LNCAP (cell line): ENCODE measurements around the gene DNAJC6.

Experiments
- TF ChIP-seq, protein P1 (sequence below): fragments of 450-650 bp; IDR thresholded peaks from 2 replicates; pipeline ENCODE4 v1.5.1; 2017; ENCODE audit warnings: mild to moderate bottlenecking

DNAJC6 gene

DNA sequence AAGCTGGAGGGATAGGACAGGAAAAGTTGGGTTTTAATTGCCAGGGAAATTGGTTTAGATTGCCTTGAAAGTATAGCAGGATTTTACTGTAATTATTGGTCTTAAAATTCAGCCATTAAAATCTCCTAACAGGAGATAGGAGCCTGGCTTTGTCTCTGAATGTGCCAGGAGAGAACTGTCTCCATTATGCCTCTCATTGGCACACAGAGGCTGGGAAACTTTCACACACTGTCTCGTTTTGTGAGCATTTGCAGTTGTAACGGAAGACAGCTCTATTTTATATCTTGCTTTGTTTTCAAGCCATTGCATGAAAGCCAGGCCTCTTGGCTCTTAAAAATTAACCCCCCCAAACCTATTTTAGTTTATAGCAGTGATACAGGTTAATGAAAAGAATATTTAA lies 12.5 kb downstream of the DNAJC6 start:
- TF ChIP-seq, protein P1, sequence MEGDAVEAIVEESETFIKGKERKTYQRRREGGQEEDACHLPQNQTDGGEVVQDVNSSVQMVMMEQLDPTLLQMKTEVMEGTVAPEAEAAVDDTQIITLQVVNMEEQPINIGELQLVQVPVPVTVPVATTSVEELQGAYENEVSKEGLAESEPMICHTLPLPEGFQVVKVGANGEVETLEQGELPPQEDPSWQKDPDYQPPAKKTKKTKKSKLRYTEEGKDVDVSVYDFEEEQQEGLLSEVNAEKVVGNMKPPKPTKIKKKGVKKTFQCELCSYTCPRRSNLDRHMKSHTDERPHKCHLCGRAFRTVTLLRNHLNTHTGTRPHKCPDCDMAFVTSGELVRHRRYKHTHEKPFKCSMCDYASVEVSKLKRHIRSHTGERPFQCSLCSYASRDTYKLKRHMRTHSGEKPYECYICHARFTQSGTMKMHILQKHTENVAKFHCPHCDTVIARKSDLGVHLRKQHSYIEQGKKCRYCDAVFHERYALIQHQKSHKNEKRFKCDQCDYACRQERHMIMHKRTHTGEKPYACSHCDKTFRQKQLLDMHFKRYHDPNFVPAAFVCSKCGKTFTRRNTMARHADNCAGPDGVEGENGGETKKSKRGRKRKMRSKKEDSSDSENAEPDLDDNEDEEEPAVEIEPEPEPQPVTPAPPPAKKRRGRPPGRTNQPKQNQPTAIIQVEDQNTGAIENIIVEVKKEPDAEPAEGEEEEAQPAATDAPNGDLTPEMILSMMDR = no peak

DNA sequence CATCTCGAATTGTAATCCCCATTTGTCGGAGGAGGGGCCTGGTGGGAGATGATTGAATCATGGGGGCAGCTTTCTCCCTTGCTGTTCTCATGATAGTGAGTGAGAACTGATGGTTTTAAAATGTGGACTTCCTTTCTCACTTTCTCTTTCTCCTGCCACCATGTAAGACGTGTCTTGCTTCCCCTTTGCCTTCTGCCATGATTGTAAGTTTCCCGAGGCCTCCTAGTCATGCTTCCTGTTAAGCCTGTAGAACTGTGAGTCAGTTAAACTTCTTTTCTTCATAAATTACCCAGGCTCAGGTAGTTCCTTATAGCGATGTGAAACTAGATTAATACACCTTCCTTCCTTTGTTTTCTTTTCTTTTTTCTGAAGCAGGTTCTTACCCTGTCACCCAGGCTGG lies 13.9 kb downstream of the DNAJC6 start:
- TF ChIP-seq, protein P1 = no peak

GRCh38 chr1:65330021-65330420 lies 20.7 kb downstream of the DNAJC6 start:
- TF ChIP-seq, protein P1 = no peak

DNA sequence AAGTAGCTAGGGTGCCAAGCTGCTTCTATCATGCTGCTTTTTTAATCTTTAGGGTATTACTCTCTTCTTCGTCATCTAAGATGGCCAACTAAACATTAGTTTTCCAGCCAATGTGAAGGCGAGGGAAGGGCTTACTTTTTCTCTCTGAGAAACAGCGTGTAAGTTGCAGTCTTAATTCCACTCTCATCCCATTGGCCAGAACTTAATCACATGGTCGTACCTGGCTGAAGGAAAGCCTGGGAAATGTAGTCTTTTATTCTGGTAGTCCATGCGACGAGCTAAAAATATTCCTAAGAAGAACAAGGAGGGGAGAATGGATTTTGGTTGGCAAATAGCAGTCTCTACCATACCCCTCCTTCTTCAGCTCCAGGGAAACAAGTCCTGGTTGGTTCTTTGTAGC lies 21.5 kb downstream of the DNAJC6 start:
- TF ChIP-seq, protein P1 = no peak

DNA sequence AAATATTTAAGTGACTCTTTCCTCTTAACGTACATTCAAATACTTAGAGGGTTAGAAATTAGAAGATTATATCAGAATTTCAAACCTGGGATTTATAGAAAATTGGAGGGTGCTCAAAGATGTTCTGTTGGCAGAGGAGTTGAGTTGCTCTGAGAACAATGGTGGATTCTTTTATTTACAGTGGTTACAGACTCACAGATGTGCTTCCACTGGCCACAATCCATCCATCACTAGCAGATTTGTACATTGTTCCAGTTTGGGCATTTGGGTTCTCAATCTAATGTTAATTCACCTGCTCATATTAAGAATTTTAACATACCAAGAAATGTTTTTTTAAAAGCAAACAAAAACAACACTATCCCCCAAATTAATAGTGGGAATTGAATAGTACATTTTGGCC lies 23.5 kb downstream of the DNAJC6 start:
- TF ChIP-seq, protein P1 = no peak

GRCh38 chr1:65334081-65334480 lies 24.7 kb downstream of the DNAJC6 start:
- TF ChIP-seq, protein P1 = no peak

DNA sequence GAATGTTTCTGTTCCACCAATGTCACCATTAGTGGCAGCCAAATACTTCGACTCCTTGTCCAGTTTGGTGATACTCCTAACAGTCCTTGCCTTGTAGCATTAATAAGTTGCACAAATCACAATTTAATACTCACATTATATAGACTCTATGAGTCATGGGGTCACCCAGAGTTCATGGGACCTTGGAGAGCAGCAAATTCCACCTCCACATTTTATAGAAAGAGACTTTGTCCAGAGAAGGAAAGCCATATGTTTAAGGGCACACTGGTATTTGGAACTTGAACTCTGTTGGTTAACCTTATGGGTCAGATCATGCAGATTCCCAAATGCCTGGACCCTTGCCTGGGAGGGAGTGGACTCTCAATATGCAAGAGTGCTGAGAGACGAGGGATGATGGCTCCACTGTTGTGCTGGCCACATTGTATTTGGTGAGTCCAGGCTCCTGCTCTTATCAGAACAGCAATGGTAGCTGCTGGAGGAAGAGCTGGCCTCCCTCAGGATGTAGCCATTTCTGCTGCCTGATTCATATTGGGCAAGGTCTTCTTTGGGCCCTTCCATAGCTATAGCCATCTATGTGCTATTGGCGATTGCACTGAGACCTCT lies 30.6 kb downstream of the DNAJC6 start:
- TF ChIP-seq, protein P1 = no peak

DNA sequence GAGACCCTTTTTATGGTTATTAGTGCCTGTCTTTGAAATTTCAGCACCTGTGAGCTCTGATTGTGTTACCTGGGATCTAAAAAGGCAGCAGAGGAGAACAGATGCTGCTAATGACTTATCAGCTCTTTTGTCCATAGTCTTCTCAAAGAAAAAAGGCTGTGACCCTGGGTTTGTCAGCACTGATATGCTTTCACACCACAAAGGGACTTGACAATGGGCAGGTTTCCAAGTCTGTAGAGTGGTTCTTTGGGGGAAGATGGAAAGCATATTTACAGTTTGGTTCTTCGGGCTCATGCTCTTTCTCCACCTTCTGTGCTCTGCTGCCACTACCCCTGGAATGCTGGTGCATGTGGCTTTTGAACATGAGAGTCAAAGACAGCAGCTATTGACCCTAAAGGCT lies 32.0 kb downstream of the DNAJC6 start:
- TF ChIP-seq, protein P1 = no peak
